KOPT-K1 (cell line): ENCODE data around the gene ZBTB38.

Experiments used
- H3K27ac ChIP-seq: fragments of 200-600 bp; sonication (generic); 2 replicates; pipeline ENCODE4 v1.5.1; 2016; ENCODE audit warnings: antibody characterized with exemption, mild to moderate bottlenecking, low read depth, low read length; ENCODE audit not compliant: poor library complexity, severe bottlenecking
- H3K36me3 ChIP-seq: fragments of 200-600 bp; sonication (generic); 2 replicates; pipeline ENCODE4 v1.5.1; 2017; ENCODE audit warnings: antibody characterized with exemption, mild to moderate bottlenecking, low read length, moderate library complexity; ENCODE audit not compliant: insufficient read depth
- H3K9me3 ChIP-seq: fragments of 200-600 bp; sonication (generic); 2 replicates; pipeline ENCODE4 v1.5.1; 2017; ENCODE audit warnings: antibody characterized with exemption, low read length, mild to moderate bottlenecking; ENCODE audit not compliant: insufficient read depth, poor library complexity, severe bottlenecking

ZBTB38 gene

GRCh38 chr3:141368925-141369794, 856 bp downstream of the ZBTB38 start:
- no peaks in the 10 kb centered on the region for H3K9me3 ChIP-seq
- H3K36me3 ChIP-seq: no peaks in the 10 kb centered on the region
- no peak overlapping the region for H3K27ac ChIP-seq

DNA sequence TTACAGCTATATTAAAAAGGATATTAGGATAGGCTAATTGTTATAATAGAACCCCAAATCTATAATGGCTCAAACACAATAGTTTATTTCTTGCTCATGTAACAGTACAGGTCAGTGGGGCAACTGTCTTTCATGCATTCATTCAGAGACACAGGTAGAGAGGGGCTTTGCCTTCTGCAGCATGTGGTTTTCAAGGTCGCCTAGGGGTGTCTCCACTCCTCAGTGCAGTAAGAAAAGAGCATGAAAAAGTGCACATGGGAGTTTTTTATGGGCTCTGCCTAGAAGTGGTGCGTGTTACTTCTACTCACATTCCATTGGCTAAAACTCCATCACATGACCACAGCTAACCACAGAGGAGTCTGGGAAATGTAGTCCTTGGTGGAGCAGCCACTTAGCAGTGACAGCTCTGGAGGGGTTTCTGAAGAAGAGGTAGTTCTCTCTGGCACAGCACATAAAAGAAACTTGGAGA, 1.8 kb downstream of the ZBTB38 start:
- H3K27ac ChIP-seq: no peak overlapping the region
- H3K36me3 ChIP-seq: no peaks in the 10 kb centered on the region
- no peaks in the 10 kb centered on the region for H3K9me3 ChIP-seq

DNA sequence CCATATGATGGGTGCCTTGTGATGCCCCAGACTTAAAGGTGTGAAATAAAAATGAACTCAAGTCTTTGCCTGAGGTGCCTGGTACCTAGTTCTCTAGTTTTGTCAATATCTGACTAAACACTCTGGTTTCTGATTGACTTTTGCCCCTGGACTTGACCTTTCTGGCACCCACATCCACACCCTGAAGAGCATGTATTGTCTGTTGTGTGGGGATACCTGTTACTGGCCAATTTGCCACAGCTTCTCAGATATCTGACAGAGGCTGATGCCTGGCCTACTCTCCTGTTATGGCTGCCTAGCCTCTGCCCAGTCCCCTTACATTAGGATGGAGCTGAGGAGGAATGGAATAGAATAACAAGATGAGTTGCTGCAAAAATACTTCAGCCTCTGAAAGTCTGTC, 3.6 kb downstream of the ZBTB38 start:
- H3K36me3 ChIP-seq: no peaks in the 10 kb centered on the region
- H3K27ac ChIP-seq: no peak overlapping the region
- H3K9me3 ChIP-seq: no peaks in the 10 kb centered on the region

GRCh38 chr3:141372656-141373055, 4.4 kb downstream of the ZBTB38 start:
- H3K36me3 ChIP-seq: no peaks in the 10 kb centered on the region
- no peaks in the 10 kb centered on the region for H3K9me3 ChIP-seq
- no peak overlapping the region for H3K27ac ChIP-seq

- no peaks in the 10 kb centered on the region for H3K36me3 ChIP-seq
- no peaks in the 10 kb centered on the region for H3K9me3 ChIP-seq
- no peak overlapping the region for H3K27ac ChIP-seq
These were observed 4.9 kb downstream of the ZBTB38 start for GRCh38 chr3:141373232-141373631.

GRCh38 chr3:141373768-141374526, 5.6 kb downstream of the ZBTB38 start:
- H3K27ac ChIP-seq: no peak overlapping the region
- no peaks in the 10 kb centered on the region for H3K36me3 ChIP-seq
- no peaks in the 10 kb centered on the region for H3K9me3 ChIP-seq

DNA sequence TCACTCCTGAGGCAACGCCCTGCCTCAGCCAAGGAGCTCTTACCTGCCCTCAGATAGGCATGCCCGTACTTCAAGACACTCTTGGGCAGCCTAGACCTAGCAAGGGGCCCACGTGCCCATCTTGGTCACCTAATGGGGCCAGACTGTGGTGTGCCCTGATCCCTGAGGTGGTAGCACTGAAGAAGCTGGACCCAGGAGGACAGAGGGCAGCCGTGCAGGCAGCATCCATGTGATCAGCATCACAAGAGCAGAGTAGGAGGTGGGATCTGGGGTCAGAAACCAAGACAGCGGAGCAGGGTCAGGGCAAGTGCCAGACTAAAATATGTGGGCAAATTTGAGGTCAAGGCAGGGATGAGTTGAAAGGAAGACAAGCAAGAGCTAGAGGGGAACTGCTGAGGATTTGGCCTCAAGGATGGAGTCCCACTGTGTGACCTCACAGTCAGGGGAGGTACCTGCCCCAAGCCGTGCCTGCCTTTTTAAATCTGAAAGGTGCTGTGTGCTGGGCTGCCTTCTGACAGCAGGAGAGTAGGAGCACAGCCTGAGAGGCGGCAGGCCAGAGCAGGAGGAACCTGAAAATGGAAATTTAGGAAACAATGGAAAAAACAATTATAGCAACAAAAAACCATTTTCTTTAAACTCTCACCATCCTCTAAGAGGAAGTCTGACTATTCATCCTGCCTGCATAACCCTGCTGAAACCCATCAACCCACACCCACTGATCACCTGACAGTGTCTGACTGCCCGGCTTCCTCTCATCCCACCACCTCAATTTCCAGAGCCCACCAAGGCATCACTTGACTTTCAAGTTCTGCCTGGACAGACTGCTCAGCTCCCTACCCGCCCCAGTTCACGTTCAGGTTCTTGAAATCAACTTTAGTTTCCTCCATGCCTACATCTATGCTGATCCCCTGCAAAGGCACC, 7.3 kb downstream of the ZBTB38 start:
- H3K9me3 ChIP-seq: no peaks in the 10 kb centered on the region
- H3K27ac ChIP-seq: no peak overlapping the region
- H3K36me3 ChIP-seq: no peaks in the 10 kb centered on the region

- no peak overlapping the region for H3K27ac ChIP-seq
- H3K9me3 ChIP-seq: no peaks in the 10 kb centered on the region
- H3K36me3 ChIP-seq: no peaks in the 10 kb centered on the region
These were observed 9.1 kb downstream of the ZBTB38 start for GRCh38 chr3:141377377-141377776.

- no peaks in the 10 kb centered on the region for H3K36me3 ChIP-seq
- H3K9me3 ChIP-seq: no peaks in the 10 kb centered on the region
- H3K27ac ChIP-seq: no peak overlapping the region
These were observed 10.3 kb downstream of the ZBTB38 start for GRCh38 chr3:141378556-141378955.

DNA sequence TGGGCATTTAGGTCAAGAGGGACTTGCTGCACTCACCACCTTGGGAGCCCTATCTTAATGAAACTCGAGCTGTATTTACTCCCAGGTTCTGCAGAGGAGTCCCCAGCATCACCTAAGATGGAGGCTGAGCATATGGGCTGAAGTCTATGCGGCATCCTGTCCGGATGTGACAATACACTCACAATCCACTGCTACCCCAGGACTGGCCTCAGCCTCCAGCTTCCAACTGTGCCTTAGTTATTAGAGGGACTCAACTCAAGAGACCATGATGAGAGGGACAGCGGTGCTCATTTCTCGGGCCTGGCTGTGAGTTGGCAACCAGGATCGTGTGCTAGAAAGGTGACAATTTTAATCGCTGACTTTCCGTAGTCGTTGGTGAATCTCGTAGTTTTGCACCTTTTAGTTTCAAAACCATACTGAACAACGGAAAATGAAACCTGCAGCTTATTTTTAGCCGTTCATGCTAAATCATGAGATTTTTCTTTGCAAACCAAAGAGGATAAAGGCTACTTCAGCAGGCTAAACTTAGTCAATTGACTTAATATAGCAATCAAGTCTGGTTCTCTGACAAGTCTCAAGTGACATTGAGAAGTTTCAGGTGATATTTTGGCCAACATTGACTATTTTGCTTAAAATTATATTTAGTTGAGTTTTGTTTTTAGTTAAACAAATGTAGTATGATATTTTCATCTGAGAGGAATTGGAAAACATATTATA, 11.1 kb downstream of the ZBTB38 start:
- no peak overlapping the region for H3K27ac ChIP-seq
- no peaks in the 10 kb centered on the region for H3K36me3 ChIP-seq
- no peaks in the 10 kb centered on the region for H3K9me3 ChIP-seq

DNA sequence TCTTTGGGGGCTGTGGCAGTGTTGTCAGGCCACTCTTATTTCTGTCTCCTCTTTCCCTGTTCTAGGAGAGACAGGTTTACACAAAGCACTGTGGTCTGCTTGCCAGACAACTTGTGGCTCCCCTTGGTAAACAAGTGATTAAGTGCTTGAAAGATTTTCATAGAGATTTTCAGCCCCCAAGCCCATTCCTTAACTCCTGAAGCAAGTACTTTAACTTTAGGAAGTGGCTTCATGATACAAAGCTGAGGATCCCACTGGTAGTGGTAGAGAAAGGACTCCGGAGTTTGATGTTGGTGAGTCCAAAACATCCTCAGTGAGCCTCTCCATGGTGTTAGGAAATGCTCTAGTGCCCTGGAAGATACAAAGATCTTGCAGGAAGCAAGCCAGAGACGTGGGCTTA, 12.0 kb downstream of the ZBTB38 start:
- no peak overlapping the region for H3K27ac ChIP-seq
- H3K9me3 ChIP-seq: no peaks in the 10 kb centered on the region
- no peaks in the 10 kb centered on the region for H3K36me3 ChIP-seq

- Histone ChIP-seq H3K36me3 (no peaks in the 10 kb centered on the region), H3K9me3 (no peaks in the 10 kb centered on the region), H3K27ac (no peak overlapping the region)
These were observed 12.7 kb downstream of the ZBTB38 start for GRCh38 chr3:141380987-141381386.

GRCh38 chr3:141382571-141382970, 14.3 kb downstream of the ZBTB38 start:
- H3K36me3 ChIP-seq: no peaks in the 10 kb centered on the region
- H3K27ac ChIP-seq: no peak overlapping the region
- H3K9me3 ChIP-seq: no peaks in the 10 kb centered on the region

DNA sequence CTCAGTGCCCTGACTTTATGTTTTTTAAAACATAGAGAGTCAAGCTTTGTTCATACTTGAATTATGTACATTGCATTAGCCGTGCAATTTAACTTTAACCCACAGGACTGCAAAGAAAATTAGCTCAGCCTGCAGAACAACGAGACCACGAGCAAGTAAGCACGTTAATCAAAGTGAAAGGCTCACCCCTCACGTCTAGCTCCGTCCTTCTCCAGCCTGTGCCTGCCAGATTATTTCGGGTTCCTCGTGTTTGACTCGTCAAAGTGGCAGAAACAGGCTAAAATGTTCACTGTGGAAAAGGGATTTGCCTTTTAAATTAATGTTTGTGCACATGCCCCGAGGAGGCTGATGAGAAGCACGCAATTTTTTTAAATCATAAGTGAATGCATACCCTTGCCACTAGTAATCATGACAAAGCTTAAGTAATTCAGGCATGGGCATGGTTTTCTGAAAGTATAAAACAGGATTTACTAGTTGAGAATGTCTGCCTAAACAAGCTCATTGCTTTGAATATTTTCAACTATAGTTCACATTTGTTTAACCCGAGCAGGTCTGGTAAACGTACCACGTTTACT, 15.3 kb downstream of the ZBTB38 start:
- no peaks in the 10 kb centered on the region for H3K36me3 ChIP-seq
- no peaks in the 10 kb centered on the region for H3K9me3 ChIP-seq
- no peak overlapping the region for H3K27ac ChIP-seq
